K562 (cell line): ENCODE data around the gene CCSER2. TPM values are rescaled to one million over a fixed set of nuclear protein-coding genes. Genes with fewer than 3 reads are reported as not detected.

ENCODE experiments used
- ATAC-seq: fragments of 200-7000 bp; cut with Tn5 transposase; 3 replicates; pipeline ENCODE4 v1.9.1; 2020; ENCODE audit warnings: moderate library complexity
- BruUV-seq: library from RNA; stranded (reverse); fragments of 400-500 nt; replicated peaks from 2 replicates; lab custom pipeline; 2021; lab: Mats Ljungman, UMichigan
- CTCF ChIA-PET: fragments of 300-600 bp; formaldehyde crosslinking; extraction: SDS; loops from one replicate; lab custom pipeline; 2021; ENCODE audit warnings: low intra/inter-chr PET ratio; lab: Yijun Ruan, JAX
- POLR2A ChIA-PET: fragments of 300-600, 350-650 bp; sonication (Branson Sonifier 250); formaldehyde crosslinking; extraction: SDS; loops from one replicate; lab custom pipeline; 2021; ENCODE audit warnings: antibody characterized with exemption, inconsistent platforms; lab: Yijun Ruan, JAX
- DNase-seq, 4 experiments: peaks; one replicate each; pipeline versions ENCODE4 v3.0.0 to v3.0.0-alpha.2; 2011 to 2018; ENCODE audit warnings: low spot score in 3 of 4, mixed read lengths in 3 of 4; ENCODE audit errors: extremely low read depth in 1 of 4
- FAIRE-seq: peaks from 2 replicates; lab custom pipeline; 2011; peaks lifted over from hg19 to GRCh38; lab: Jason Lieb, UNC
- H2AFZ ChIP-seq: 2 replicates; pipeline ENCODE4 v1.6.0; 2011; ENCODE audit warnings: low read depth, low read length, control low read depth, inconsistent platforms
- H3K27ac ChIP-seq: fragments of 200-600 bp; 3 replicates; pipeline ENCODE4 v1.8.0; 2011; ENCODE audit warnings: low read depth, mild to moderate bottlenecking, control low read depth, inconsistent platforms, low read length, moderate library complexity, mixed read lengths; ENCODE audit errors: extremely low read depth
- H3K27me3 ChIP-seq, 2 experiments: fragments of 300-600 bp in 1 of 2; 2 replicates in 1 of 2; 3 replicates in 1 of 2; pipeline versions ENCODE4 v1.6.0 to v1.8.0; 2011; ENCODE audit warnings: inconsistent platforms in 2 of 2, low read length in 2 of 2, mild to moderate bottlenecking in 1 of 2, mixed read lengths in 1 of 2, moderate library complexity in 1 of 2; ENCODE audit not compliant: control insufficient read depth in 2 of 2, insufficient read depth in 2 of 2
- H3K36me3 ChIP-seq: fragments of 300-600 bp; 3 replicates; pipeline ENCODE4 v1.8.0; 2011; ENCODE audit warnings: mild to moderate bottlenecking, low read length, inconsistent platforms; ENCODE audit not compliant: control insufficient read depth, insufficient read depth
- H3K4me1 ChIP-seq, 2 experiments: fragments of 200-600 bp in 1 of 2; replicated peaks in 1 of 2; 2 replicates in 1 of 2; 3 replicates in 1 of 2; pipeline versions ENCODE4 v1.5.1 to v1.8.0; 2011; ENCODE audit warnings: inconsistent platforms in 2 of 2, low read length in 2 of 2, mild to moderate bottlenecking in 1 of 2, mixed read lengths in 1 of 2, moderate library complexity in 1 of 2; ENCODE audit not compliant: control insufficient read depth in 2 of 2, insufficient read depth in 2 of 2
- H3K4me2 ChIP-seq: 2 replicates; pipeline ENCODE4 v1.6.1; 2011; ENCODE audit warnings: low read length, control low read depth, inconsistent platforms, mixed read lengths; ENCODE audit not compliant: insufficient read depth
- H3K4me3 ChIP-seq: fragments of 200-600 bp; sonication (generic), shearing (Covaris generic); 2 replicates; pipeline ENCODE4 v1.5.1; 2016; ENCODE audit warnings: control low read depth, inconsistent platforms
- H3K79me2 ChIP-seq: fragments of 200-600 bp; 3 replicates; pipeline ENCODE4 v1.8.0; 2011; ENCODE audit warnings: low read length, inconsistent platforms; ENCODE audit not compliant: control insufficient read depth, insufficient read depth
- H3K9ac ChIP-seq, 2 experiments: 2 replicates each; pipeline versions ENCODE4 v1.6.0 to v1.6.1; 2011; ENCODE audit warnings: low read depth in 2 of 2, low read length in 2 of 2, control low read depth in 1 of 2, inconsistent platforms in 1 of 2, mild to moderate bottlenecking in 1 of 2, mixed read lengths in 1 of 2; ENCODE audit not compliant: insufficient read depth in 1 of 2
- H3K9me1 ChIP-seq: one replicate; pipeline ENCODE4 v1.6.0; 2011; ENCODE audit warnings: inconsistent platforms, mild to moderate bottlenecking, low read length, moderate library complexity; ENCODE audit not compliant: control insufficient read depth, insufficient read depth
- H3K9me3 ChIP-seq: replicated peaks from 2 replicates; pipeline ENCODE4 v1.5.1; 2011; ENCODE audit warnings: low read depth, low read length, inconsistent platforms; ENCODE audit not compliant: control insufficient read depth, insufficient read depth
- H4K20me1 ChIP-seq: replicated peaks from 2 replicates; pipeline ENCODE4 v1.6.1; 2011; ENCODE audit warnings: low read length, inconsistent platforms, mixed read lengths; ENCODE audit not compliant: control insufficient read depth, insufficient read depth
- BMI1 ChIP-seq: fragments of 150-350 bp; IDR thresholded peaks from 2 replicates; pipeline ENCODE4 v1.6.1; 2014; ENCODE audit warnings: low read length
- CBFA2T2 ChIP-seq: fragments of 450-650 bp; conservative IDR thresholded peaks from 2 replicates; pipeline ENCODE4 v1.6.1; 2017; ENCODE audit warnings: mild to moderate bottlenecking
- CBX3 ChIP-seq, 2 experiments: IDR thresholded peaks; 1 replicate in 1 of 2; 2 replicates in 1 of 2; pipeline ENCODE4 v1.6.1; 2012; ENCODE audit warnings: inconsistent platforms in 2 of 2, low read length in 2 of 2, borderline replicate concordance in 1 of 2, control low read depth in 1 of 2
- CCNT2 ChIP-seq: IDR thresholded peaks from 2 replicates; pipeline ENCODE4 v1.6.1; 2011; ENCODE audit warnings: borderline replicate concordance, low read depth, mild to moderate bottlenecking, moderate library complexity, mixed read lengths, low read length; ENCODE audit not compliant: insufficient read length; ENCODE audit errors: extremely low read depth
- E2F4 ChIP-seq: sonication (generic); formaldehyde crosslinking; IDR thresholded peaks from 2 replicates; pipeline ENCODE4 v1.8.0; 2022; ENCODE audit warnings: mild to moderate bottlenecking, low read depth, missing genetic modification reagents
- HES1 ChIP-seq: fragments of 450-650 bp; IDR thresholded peaks from 2 replicates; pipeline ENCODE4 v1.6.1; 2016; ENCODE audit warnings: low read depth, mild to moderate bottlenecking, moderate library complexity
- HNRNPL ChIP-seq: fragments of 200-400 bp; formaldehyde crosslinking; IDR thresholded peaks from 2 replicates; pipeline ENCODE4 v1.6.1; 2017; ENCODE audit warnings: low read depth, mild to moderate bottlenecking, low read length
- KDM4B ChIP-seq, 2 experiments: fragments of 450-650 bp in 1 of 2; sonication (generic) in 1 of 2; IDR thresholded peaks; 2 replicates each; pipeline ENCODE4 v1.6.1; 2016 to 2017; ENCODE audit warnings: borderline replicate concordance in 2 of 2, antibody characterized with exemption in 1 of 2, low read depth in 1 of 2, mild to moderate bottlenecking in 1 of 2
- NELFE ChIP-seq: IDR thresholded peaks from 2 replicates; pipeline ENCODE4 v1.6.1; 2011; ENCODE audit warnings: mild to moderate bottlenecking; ENCODE audit not compliant: insufficient read depth, insufficient read length
- RCOR1 ChIP-seq, 2 experiments: IDR thresholded peaks; 2 replicates each; pipeline ENCODE4 v1.6.1; 2012; ENCODE audit warnings: low read depth in 2 of 2, low read length in 2 of 2, borderline replicate concordance in 1 of 2, improper control_type of control experiment in 1 of 2
- SMARCA4 ChIP-seq: fragments of 450-650 bp; IDR thresholded peaks from 2 replicates; pipeline ENCODE4 v1.6.1; 2016
- STAT5B ChIP-seq: fragments of 250-450 bp; sonication (Bioruptor Pico); IDR thresholded peaks from 2 replicates; pipeline ENCODE4 v1.8.0; 2021; ENCODE audit warnings: mild to moderate bottlenecking, inconsistent platforms
- TEAD2 ChIP-seq: fragments of 450-650 bp; IDR thresholded peaks from 2 replicates; pipeline ENCODE4 v1.6.1; 2016; ENCODE audit warnings: missing genetic modification characterization, control low read depth, missing compliant biosample characterization
- ZNF165 ChIP-seq: fragments of 250-450 bp; sonication (Bioruptor Pico); IDR thresholded peaks from 2 replicates; pipeline ENCODE4 v1.4.0; 2020; ENCODE audit warnings: borderline replicate concordance
- ZNF41 ChIP-seq: fragments of 250-450 bp; sonication (Bioruptor Pico); conservative IDR thresholded peaks from 2 replicates; pipeline ENCODE4 v1.4.0; 2020; ENCODE audit warnings: mild to moderate bottlenecking
- ZNF586 ChIP-seq: fragments of 450-650 bp; formaldehyde crosslinking; conservative IDR thresholded peaks from 2 replicates; pipeline ENCODE4 v1.4.0; 2020; ENCODE audit warnings: mild to moderate bottlenecking, moderate library complexity
- WGBS: fragments of 100-300 bp; shearing (Covaris generic); methylation state at CpG from one replicate; pipeline ENCODE4 v1.1.6; 2016; ENCODE audit warnings: low coverage, mixed read lengths; ENCODE audit not compliant: insufficient coverage; ENCODE audit errors: missing lambda C conversion rate; 5-methylcytosine and 5-hydroxymethylcytosine counted together
- in situ Hi-C: fragments of 300-500 bp; cut with MboI; formaldehyde crosslinking; loops from 4 replicates; pipeline ENCODE4 v1.15.0; 2018; ENCODE audit warnings: inconsistent platforms, mixed read lengths
- intact Hi-C: fragments of 100-400 bp; cut with micrococcal nuclease; formaldehyde crosslinking; loops from 2 replicates; pipeline ENCODE4 v1.14.2; 2022
- polyA plus RNA-seq, 8 experiments: library from polyadenylated mRNA; depleted of rRNA in 4 of 8; stranded (reverse) in 5 of 8; unstranded in 3 of 8; fragments of >200 nt; fragmentation: Nextera tagmentation in 2 of 8; fragmentation: Illumina TruSeq in 1 of 8; extraction: Ambion mirVana in 2 of 8; extraction: Trizol in 1 of 8; gene quantifications; 2 replicates each; pipeline versions ENCODE4 v1.2.1 to v1.2.3, GENCODE V29; 2011 to 2014; ENCODE audit warnings: inconsistent platforms in 1 of 8, missing spikeins in 1 of 8
- total RNA-seq, 7 experiments: library from RNA; depleted of rRNA in 6 of 7; stranded (reverse); fragments of >200 nt in 6 of 7; fragmentation: Illumina TruSeq in 2 of 7; extraction: Trizol in 2 of 7; gene quantifications; 2 replicates each; pipeline versions ENCODE4 v1.2.1 to v1.2.3, GENCODE V29; 2011 to 2021; ENCODE audit warnings: low replicate concordance in 1 of 7
- TF ChIP-seq, protein P1 (sequence below): IDR thresholded peaks from 2 replicates; pipeline ENCODE4 v1.6.1; 2011; ENCODE audit warnings: borderline replicate concordance, low read depth, mild to moderate bottlenecking, moderate library complexity, low read length; ENCODE audit not compliant: insufficient read depth, poor library complexity, severe bottlenecking

CCSER2 gene
- total and polyA plus RNA-seq, 9 of the 15 experiments (the other 6 are each of a cell fraction or from before 2014, with no cell fraction given), result 2.7 to 15.1 (median 9.7) TPM

DNA sequence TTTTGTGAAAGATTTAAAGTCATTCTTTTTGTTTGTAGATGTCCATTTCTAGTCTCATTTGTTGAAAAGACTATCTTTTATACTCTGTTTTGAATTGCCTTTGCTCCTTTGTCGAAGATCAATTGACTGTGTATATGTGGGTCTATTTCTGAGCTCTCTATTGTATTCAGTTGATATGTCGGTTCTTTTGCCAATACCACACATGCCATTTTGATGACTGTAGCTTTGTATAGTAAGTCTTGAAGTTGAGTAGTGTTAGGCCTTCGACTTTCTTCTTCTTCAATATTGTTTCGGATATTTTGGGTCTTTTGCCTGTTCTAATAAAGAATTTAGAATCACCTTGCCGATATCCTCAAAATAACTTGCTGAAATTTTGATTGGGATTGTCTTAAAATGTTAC, 104.5 kb downstream of the CCSER2 start (continued):
- TF ChIP-seq BMI1 (no peak), KDM4B (IDR thresholded peaks at IDR 0.05; ENCODE audit: borderline replicate concordance in 2 of 2, low read depth in 1 of 2) (no peak), TEAD2 (tag) (no peak)

DNA sequence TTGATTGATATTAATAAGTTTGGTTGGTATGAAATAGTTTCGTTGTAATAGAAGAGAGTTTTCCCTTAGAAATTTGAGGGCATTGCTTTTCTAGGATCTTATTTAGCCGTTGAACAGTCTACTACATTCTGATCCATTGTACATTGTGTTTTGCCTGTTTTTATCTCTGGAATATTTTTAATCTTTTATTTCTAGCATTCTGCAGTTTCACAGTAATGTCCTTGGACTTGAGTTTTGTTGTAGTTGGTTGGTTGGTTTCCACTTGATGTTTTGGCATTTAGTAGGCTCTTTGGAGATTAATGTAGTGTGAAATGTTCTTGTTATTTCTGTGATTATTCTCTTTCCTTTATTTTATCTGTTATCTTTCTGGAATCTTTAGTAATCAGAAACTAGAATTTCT, 112.4 kb downstream of the CCSER2 start:
- BruUV-seq, result no TSS peak
- TF ChIP-seq, protein P1, sequence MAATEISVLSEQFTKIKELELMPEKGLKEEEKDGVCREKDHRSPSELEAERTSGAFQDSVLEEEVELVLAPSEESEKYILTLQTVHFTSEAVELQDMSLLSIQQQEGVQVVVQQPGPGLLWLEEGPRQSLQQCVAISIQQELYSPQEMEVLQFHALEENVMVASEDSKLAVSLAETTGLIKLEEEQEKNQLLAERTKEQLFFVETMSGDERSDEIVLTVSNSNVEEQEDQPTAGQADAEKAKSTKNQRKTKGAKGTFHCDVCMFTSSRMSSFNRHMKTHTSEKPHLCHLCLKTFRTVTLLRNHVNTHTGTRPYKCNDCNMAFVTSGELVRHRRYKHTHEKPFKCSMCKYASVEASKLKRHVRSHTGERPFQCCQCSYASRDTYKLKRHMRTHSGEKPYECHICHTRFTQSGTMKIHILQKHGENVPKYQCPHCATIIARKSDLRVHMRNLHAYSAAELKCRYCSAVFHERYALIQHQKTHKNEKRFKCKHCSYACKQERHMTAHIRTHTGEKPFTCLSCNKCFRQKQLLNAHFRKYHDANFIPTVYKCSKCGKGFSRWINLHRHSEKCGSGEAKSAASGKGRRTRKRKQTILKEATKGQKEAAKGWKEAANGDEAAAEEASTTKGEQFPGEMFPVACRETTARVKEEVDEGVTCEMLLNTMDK, result no peak
- no peak for TF ChIP-seq SMARCA4
- TF ChIP-seq CBX3 (IDR thresholded peaks at IDR 0.05; ENCODE audit: borderline replicate concordance in 1 of 2, low read length in 2 of 2), result no peak
- TF ChIP-seq CBFA2T2, result no peak
- TF ChIP-seq HES1, result no peak
- TF ChIP-seq CCNT2, result no peak
- no peak for TF ChIP-seq E2F4 (CRISPR knock-in tag)
- TF ChIP-seq ZNF41 (CRISPR knock-in tag), result no peak
- TF ChIP-seq ZNF165 (CRISPR knock-in tag), result no peak
- TF ChIP-seq ZNF586 (CRISPR knock-in tag), result no peak
- TF ChIP-seq HNRNPL, result no peak
- TF ChIP-seq NELFE, result no peak
- no peak for TF ChIP-seq RCOR1 (IDR thresholded peaks at IDR 0.05; ENCODE audit: borderline replicate concordance in 1 of 2, low read depth in 2 of 2, low read length in 2 of 2)
- TF ChIP-seq STAT5B (CRISPR knock-in tag), result no peak

More for the DNA sequence above, 112.4 kb downstream of the CCSER2 start:
- Histone ChIP-seq H3K27me3 (no peaks in the 10 kb centered on the region), H4K20me1 (no peaks in the 10 kb centered on the region), H3K36me3 (no peaks in the 10 kb centered on the region), H3K79me2 (no peaks in the 10 kb centered on the region), H3K9me3 (no peaks in the 10 kb centered on the region), H3K4me2 (no peak overlapping the region), H3K9me1 (no peaks in the 10 kb centered on the region), H3K4me1 (no peaks in the 10 kb centered on the region), H3K4me3 (no peak overlapping the region), H2AFZ (no peak overlapping the region), H3K27ac (no peak overlapping the region), H3K9ac (no peak overlapping the region)
- intact Hi-C loops (no loop called here), in situ Hi-C loops (no loop called here)
- ATAC-seq, result no peak
- DNase-seq, result no peak
- FAIRE-seq, result no peak
- 33% methylated on average over 2 of the region's 2 CpGs for WGBS
- ChIA-PET POLR2A (no interaction called here), CTCF (no interaction called here)
